ENCODE data around the gene REEP3.
"Not testable (repeated sequence)": the region's sequence is repeated elsewhere in the genome, so short reads cannot be mapped to it uniquely, and the experiment has no call there.

Gene REEP3

GRCh38 chr10:63487990-63488389, 33.2 kb upstream of the REEP3 start:
- TF ChIP-seq ZFX (IDR thresholded peaks at IDR 0.05; ENCODE audit: borderline replicate concordance) (no peak), CTCF (IDR thresholded peaks at IDR 0.05) (no peak)
- H3K27ac ChIP-seq = no peak overlapping the region; the same call in 1 of the 2 replicates

- no peak overlapping the region for H3K27ac ChIP-seq
- TF ChIP-seq CTCF (IDR thresholded peaks at IDR 0.05) (no peak), ZFX (IDR thresholded peaks at IDR 0.05; ENCODE audit: borderline replicate concordance) (no peak)
These were observed 31.4 kb upstream of the REEP3 start for GRCh38 chr10:63489838-63490237.

GRCh38 chr10:63491588-63492316, 29.4 kb upstream of the REEP3 start:
- no peak overlapping the region for H3K27ac ChIP-seq
- no peak for TF ChIP-seq CTCF (IDR thresholded peaks at IDR 0.05)
- TF ChIP-seq ZFX (IDR thresholded peaks at IDR 0.05; ENCODE audit: borderline replicate concordance) = no peak

- H3K27ac ChIP-seq = not testable (repeated sequence)
These were observed 28.9 kb upstream of the REEP3 start for GRCh38 chr10:63492317-63492690.

GRCh38 chr10:63493004-63493403, 28.2 kb upstream of the REEP3 start:
- H3K27ac ChIP-seq = no peak overlapping the region
- no peak for TF ChIP-seq CTCF (IDR thresholded peaks at IDR 0.05)
- no peak for TF ChIP-seq ZFX (IDR thresholded peaks at IDR 0.05; ENCODE audit: borderline replicate concordance)

GRCh38 chr10:63494951-63495350, 26.2 kb upstream of the REEP3 start:
- H3K27ac ChIP-seq = no peak overlapping the region
- TF ChIP-seq CTCF (IDR thresholded peaks at IDR 0.05) (no peak), ZFX (IDR thresholded peaks at IDR 0.05; ENCODE audit: borderline replicate concordance) (no peak)

GRCh38 chr10:63496561-63496960, 24.6 kb upstream of the REEP3 start:
- no peak overlapping the region for H3K27ac ChIP-seq
- TF ChIP-seq ZFX (IDR thresholded peaks at IDR 0.05; ENCODE audit: borderline replicate concordance) (no peak), CTCF (IDR thresholded peaks at IDR 0.05) (no peak)

GRCh38 chr10:63497321-63497720, 23.9 kb upstream of the REEP3 start:
- TF ChIP-seq CTCF (IDR thresholded peaks at IDR 0.05) (no peak), ZFX (IDR thresholded peaks at IDR 0.05; ENCODE audit: borderline replicate concordance) (no peak)
- H3K27ac ChIP-seq = no peak overlapping the region
